Measurements from ENCODE around the gene ADAMTSL1. TPM values are rescaled to one million over a fixed set of nuclear protein-coding genes. Genes with fewer than 3 reads are reported as not detected.

The ADAMTSL1 gene
- total RNA-seq, 1 experiment from 2014 or later: not detected

- BruUV-seq (replicated peaks): no TSS peak
- RAD21 ChIA-PET (ENCODE audit: low non-redundant PET in 1 of 2, low total read pairs in 2 of 2, uncharacterized antibody in 2 of 2, unreplicated experiment in 2 of 2): no interaction called here
- DNase-seq (ENCODE audit: low read depth, low spot score): no peak
Measured at GRCh38 chr9:18437315-18438201, 36.4 kb upstream of the ADAMTSL1 start.

More at GRCh38 chr9:18437315-18438201, 36.4 kb upstream of the ADAMTSL1 start:
- no peaks in the 10 kb centered on the region for H3K9me2 ChIP-seq (ENCODE audit: insufficient read depth)
- no peaks in the 10 kb centered on the region for H3K36me3 ChIP-seq (ENCODE audit: control insufficient read depth in 1 of 2, insufficient read depth in 2 of 2, low read length in 2 of 2)
- ChIA-PET POLR2A (no interaction called here), CTCF (no interaction called here)
- no peak overlapping the region for H3K4me3 ChIP-seq (replicated peaks in 1 of 2; ENCODE audit: low read depth in 1 of 2, low read length in 2 of 2)
- no peaks in the 10 kb centered on the region for H4K20me1 ChIP-seq (ENCODE audit: insufficient read depth)
- H3K4me2 ChIP-seq (ENCODE audit: low read length): no peak overlapping the region
- H3K79me2 ChIP-seq (ENCODE audit: insufficient read depth, low read length): no peaks in the 10 kb centered on the region
- H3K9ac ChIP-seq (ENCODE audit: low read length): no peak overlapping the region
- no peaks in the 10 kb centered on the region for H3K9me3 ChIP-seq (ENCODE audit: control insufficient read depth in 1 of 2, insufficient read depth in 1 of 2, low read depth in 1 of 2, low read length in 2 of 2)
- intact Hi-C loops (cut with micrococcal nuclease): no loop called here
- no peak for ATAC-seq
- H3K27ac ChIP-seq (ENCODE audit: low read depth, low read length): no peak overlapping the region
- H3K27me3 ChIP-seq (ENCODE audit: insufficient read depth, low read length): no peaks in the 10 kb centered on the region
- no peak for TF ChIP-seq JUND (IDR thresholded peaks at IDR 0.05)
- no peak for TF ChIP-seq YY1 (IDR thresholded peaks at IDR 0.05; ENCODE audit: extremely low read depth, insufficient replicate concordance, low read depth, low read length)
- no peak for TF ChIP-seq SP1 (IDR thresholded peaks at IDR 0.05; ENCODE audit: low read depth)
- TF ChIP-seq TCF7L2 (IDR thresholded peaks at IDR 0.05; ENCODE audit: borderline replicate concordance, extremely low read depth, insufficient read depth, insufficient read length): no peak
- TF ChIP-seq REST (IDR thresholded peaks at IDR 0.05; ENCODE audit: low read depth): no peak
- no peak for TF ChIP-seq ZFX (IDR thresholded peaks at IDR 0.05)
- TF ChIP-seq ZBTB33 (IDR thresholded peaks at IDR 0.05; ENCODE audit: extremely low read depth, insufficient replicate concordance, low read length): no peak
- TF ChIP-seq POLR2A (IDR thresholded peaks at IDR 0.05; ENCODE audit: borderline replicate concordance, extremely low read depth, insufficient read depth, insufficient read length): no peak
- no peak for TF ChIP-seq FOSL1 (IDR thresholded peaks at IDR 0.05; ENCODE audit: low read depth)
- TF ChIP-seq CBX3 (IDR thresholded peaks at IDR 0.05; ENCODE audit: low read depth): no peak
- no peak for TF ChIP-seq ELF1 (IDR thresholded peaks at IDR 0.05; ENCODE audit: borderline replicate concordance, low read depth)
- TF ChIP-seq ATF3 (IDR thresholded peaks at IDR 0.05): no peak
- TF ChIP-seq EZH2phosphoT487 (IDR thresholded peaks at IDR 0.05; ENCODE audit: borderline replicate concordance): no peak
- TF ChIP-seq CEBPB (IDR thresholded peaks at IDR 0.05; ENCODE audit: low read depth): no peak
- no peak for TF ChIP-seq EGR1 (IDR thresholded peaks at IDR 0.05; ENCODE audit: low read depth)
- no peak overlapping the region for H2AFZ ChIP-seq (ENCODE audit: low read depth, low read length, poor library complexity, severe bottlenecking)
- H3K4me1 ChIP-seq (ENCODE audit: control insufficient read depth in 1 of 2, insufficient read depth in 2 of 2, low read length in 2 of 2): no peaks in the 10 kb centered on the region
